OCI-LY1 (cell line): Measurements from ENCODE around the gene TNPO2.

Experiments
- H2AFZ ChIP-seq: fragments of 200-600 bp; sonication (generic), shearing (Covaris generic); 2 replicates; pipeline ENCODE4 v1.6.0; 2014; ENCODE audit warnings: antibody characterized with exemption, mild to moderate bottlenecking, low read length
- H3F3A ChIP-seq: fragments of 200-600 bp; sonication (generic), shearing (Covaris generic); 2 replicates; pipeline ENCODE4 v1.6.0; 2014; ENCODE audit warnings: mild to moderate bottlenecking, antibody characterized with exemption, low read length, moderate library complexity; ENCODE audit not compliant: insufficient read depth
- H3K27ac ChIP-seq: fragments of 200-600 bp; sonication (generic); 2 replicates; pipeline ENCODE4 v1.5.1; 2014; ENCODE audit warnings: low read length, mixed run types, mild to moderate bottlenecking, low read depth; ENCODE audit not compliant: poor library complexity, severe bottlenecking
- H3K27me3 ChIP-seq: fragments of 200-600 bp; sonication (generic); 2 replicates; pipeline ENCODE4 v1.6.0; 2014; ENCODE audit warnings: antibody characterized with exemption, mild to moderate bottlenecking, low read length, moderate library complexity; ENCODE audit not compliant: insufficient read depth
- H3K36me3 ChIP-seq: fragments of 200-600 bp; sonication (generic); 2 replicates; pipeline ENCODE4 v1.6.1; 2014; ENCODE audit warnings: mild to moderate bottlenecking, antibody characterized with exemption, low read length, moderate library complexity, mixed read lengths; ENCODE audit not compliant: insufficient read depth
- H3K4me1 ChIP-seq: fragments of 200-600 bp; sonication (generic); 2 replicates; pipeline ENCODE4 v1.5.1; 2014; ENCODE audit warnings: mild to moderate bottlenecking, low read length, moderate library complexity; ENCODE audit not compliant: insufficient read depth, severe bottlenecking
- H3K4me2 ChIP-seq: fragments of 200-600 bp; sonication (generic), shearing (Covaris generic); 2 replicates; pipeline ENCODE4 v1.6.1; 2014; ENCODE audit warnings: low read length
- H3K4me3 ChIP-seq: fragments of 200-600 bp; sonication (generic); 2 replicates; pipeline ENCODE4 v1.5.1; 2014; ENCODE audit warnings: low read length, low read depth, mild to moderate bottlenecking, mixed read lengths; ENCODE audit not compliant: poor library complexity, severe bottlenecking
- H3K79me2 ChIP-seq: fragments of 200-600 bp; shearing (Covaris generic); 2 replicates; pipeline ENCODE4 v1.6.1; 2016; ENCODE audit warnings: mixed run types, low read length, mixed read lengths; ENCODE audit not compliant: insufficient read depth
- H3K9ac ChIP-seq: fragments of 200-600 bp; sonication (generic), shearing (Covaris generic); 2 replicates; pipeline ENCODE4 v1.6.1; 2014; ENCODE audit warnings: mild to moderate bottlenecking, low read length, mixed read lengths
- H3K9me2 ChIP-seq: fragments of 200-600 bp; sonication (generic), shearing (Covaris generic); 2 replicates; pipeline ENCODE4 v1.6.1; 2014; ENCODE audit warnings: low read depth, mild to moderate bottlenecking, low read length, mixed read lengths
- H3K9me3 ChIP-seq: fragments of 200-600 bp; shearing (Covaris generic); 2 replicates; pipeline ENCODE4 v1.6.1; 2014; ENCODE audit warnings: low read length, mixed read lengths
- H4K20me1 ChIP-seq: fragments of 200-600 bp; sonication (generic), shearing (Covaris generic); 2 replicates; pipeline ENCODE4 v1.6.0; 2016; ENCODE audit warnings: mild to moderate bottlenecking, low read length; ENCODE audit not compliant: insufficient read depth
- CTCF ChIP-seq: fragments of 200-600 bp; sonication (generic), shearing (Covaris generic); IDR thresholded peaks from 2 replicates; pipeline ENCODE4 v1.5.1; 2017; ENCODE audit warnings: mild to moderate bottlenecking, antibody characterized with exemption, low read length, moderate library complexity, mixed read lengths
- EZH2 ChIP-seq: fragments of 200-600 bp; sonication (generic), shearing (Covaris generic); IDR thresholded peaks from 2 replicates; pipeline ENCODE4 v1.8.0; 2017; ENCODE audit warnings: borderline replicate concordance, mixed run types, mild to moderate bottlenecking, antibody characterized with exemption, low read length, moderate library complexity, mixed read lengths

The TNPO2 gene

GRCh38 chr19:12669270-12670158, 54.2 kb downstream of the TNPO2 start:
- no peak overlapping the region for H2AFZ ChIP-seq
- no peaks in the 10 kb centered on the region for H3F3A ChIP-seq
- no peaks in the 10 kb centered on the region for H3K9me2 ChIP-seq
- no peaks in the 10 kb centered on the region for H3K79me2 ChIP-seq
- no peaks in the 10 kb centered on the region for H3K27me3 ChIP-seq
- TF ChIP-seq CTCF: no peak
- no peak for TF ChIP-seq EZH2
- peak overlapping the region; percentile 73 for H3K4me2 ChIP-seq
- H3K27ac ChIP-seq: peak overlapping the region; percentile 60
- H3K4me1 ChIP-seq: peaks cover 43% of the 10 kb centered on the region
- H3K9me3 ChIP-seq: no peaks in the 10 kb centered on the region
- peak overlapping the region; percentile 88 for H3K9ac ChIP-seq
- peak overlapping the region; percentile 86 for H3K4me3 ChIP-seq
- no peaks in the 10 kb centered on the region for H4K20me1 ChIP-seq
- peaks cover 27% of the 10 kb centered on the region for H3K36me3 ChIP-seq

DNA sequence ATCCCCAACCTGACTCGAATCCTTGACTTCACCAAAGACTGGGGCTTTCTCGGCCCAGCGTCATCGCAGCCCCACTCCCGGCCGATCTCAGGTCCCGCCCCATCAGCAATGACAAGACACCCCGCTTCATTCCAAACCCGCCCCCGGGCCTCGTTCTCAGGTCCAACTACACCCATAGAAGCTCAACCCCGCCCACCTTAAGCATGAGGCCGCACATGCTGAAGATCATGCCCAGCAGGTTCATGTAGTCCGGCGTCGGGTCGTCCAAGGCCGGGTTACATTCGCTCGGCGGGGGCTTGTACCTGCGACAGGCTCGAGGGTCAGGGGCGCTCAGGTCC, 54.8 kb downstream of the TNPO2 start:
- H3F3A ChIP-seq: no peaks in the 10 kb centered on the region
- peak overlapping the region; percentile 86 for H3K4me3 ChIP-seq
- no peaks in the 10 kb centered on the region for H3K9me3 ChIP-seq
- no peaks in the 10 kb centered on the region for H4K20me1 ChIP-seq
- no peaks in the 10 kb centered on the region for H3K9me2 ChIP-seq
- peaks cover 43% of the 10 kb centered on the region for H3K4me1 ChIP-seq
- H3K36me3 ChIP-seq: peaks cover 27% of the 10 kb centered on the region
- peak overlapping the region; percentile 88 for H3K9ac ChIP-seq
- peak overlapping the region; percentile 60 for H3K27ac ChIP-seq
- H3K79me2 ChIP-seq: no peaks in the 10 kb centered on the region
- no peaks in the 10 kb centered on the region for H3K27me3 ChIP-seq
- TF ChIP-seq EZH2 (no peak), CTCF (no peak)
- no peak overlapping the region for H2AFZ ChIP-seq
- peak overlapping the region; percentile 73 for H3K4me2 ChIP-seq

DNA sequence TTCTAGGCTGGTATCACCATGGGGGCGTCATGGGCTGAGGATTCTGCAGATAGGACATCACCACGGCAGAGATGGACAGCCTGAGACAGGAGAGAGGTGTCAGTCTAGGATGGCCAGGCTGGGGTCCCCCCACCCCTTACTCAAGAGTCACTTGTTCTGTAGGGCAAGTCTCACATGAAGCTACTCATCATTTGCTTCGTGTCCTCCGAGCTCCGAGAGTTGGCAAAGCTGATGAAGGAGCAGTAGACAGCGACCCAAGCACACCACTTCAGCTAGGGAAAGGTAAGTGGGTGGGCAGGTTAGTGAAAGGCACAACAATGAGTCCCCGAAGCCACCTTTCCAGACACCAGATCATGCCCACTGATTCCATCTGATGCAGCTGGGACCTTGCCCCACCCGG, 55.4 kb downstream of the TNPO2 start:
- Histone ChIP-seq H3K36me3 (peaks cover 29% of the 10 kb centered on the region), H3K4me2 (peak overlapping the region; percentile 73), H3F3A (no peaks in the 10 kb centered on the region), H3K9me2 (no peaks in the 10 kb centered on the region), H3K27ac (no peak overlapping the region), H3K79me2 (no peaks in the 10 kb centered on the region), H4K20me1 (no peaks in the 10 kb centered on the region), H3K4me3 (peak overlapping the region; percentile 86), H3K9ac (peak overlapping the region; percentile 88), H2AFZ (no peak overlapping the region), H3K27me3 (no peaks in the 10 kb centered on the region), H3K4me1 (peaks cover 43% of the 10 kb centered on the region), H3K9me3 (no peaks in the 10 kb centered on the region)
- TF ChIP-seq CTCF (no peak), EZH2 (no peak)
